Mesenteric fat pad (tissue), 1 donor: ENCODE data around the gene USF1. TPM values are rescaled to one million over a fixed set of nuclear protein-coding genes. Genes with fewer than 3 reads are reported as not detected.
"Not testable (repeated sequence)": the region's sequence is repeated elsewhere in the genome, so short reads cannot be mapped to it uniquely, and the experiment has no call there.

Experiments
- DNase-seq: peaks from one replicate; pipeline ENCODE4 v3.0.0-alpha.2; 2020; ENCODE audit warnings: low spot score
- total RNA-seq: library from RNA; stranded (reverse); fragmentation: NEBNext Ultra II Directional; extraction: Animal tissue kit (Norgen Biotek cat#: 25700); gene quantifications from one replicate; pipeline ENCODE4 v1.2.1, GENCODE V29; 2021
- donor health status: DM: yes; HTN: yes; CAD: no.

The USF1 gene
- total RNA-seq, 1 donor from 2014 or later, result 57.9 TPM

DNA sequence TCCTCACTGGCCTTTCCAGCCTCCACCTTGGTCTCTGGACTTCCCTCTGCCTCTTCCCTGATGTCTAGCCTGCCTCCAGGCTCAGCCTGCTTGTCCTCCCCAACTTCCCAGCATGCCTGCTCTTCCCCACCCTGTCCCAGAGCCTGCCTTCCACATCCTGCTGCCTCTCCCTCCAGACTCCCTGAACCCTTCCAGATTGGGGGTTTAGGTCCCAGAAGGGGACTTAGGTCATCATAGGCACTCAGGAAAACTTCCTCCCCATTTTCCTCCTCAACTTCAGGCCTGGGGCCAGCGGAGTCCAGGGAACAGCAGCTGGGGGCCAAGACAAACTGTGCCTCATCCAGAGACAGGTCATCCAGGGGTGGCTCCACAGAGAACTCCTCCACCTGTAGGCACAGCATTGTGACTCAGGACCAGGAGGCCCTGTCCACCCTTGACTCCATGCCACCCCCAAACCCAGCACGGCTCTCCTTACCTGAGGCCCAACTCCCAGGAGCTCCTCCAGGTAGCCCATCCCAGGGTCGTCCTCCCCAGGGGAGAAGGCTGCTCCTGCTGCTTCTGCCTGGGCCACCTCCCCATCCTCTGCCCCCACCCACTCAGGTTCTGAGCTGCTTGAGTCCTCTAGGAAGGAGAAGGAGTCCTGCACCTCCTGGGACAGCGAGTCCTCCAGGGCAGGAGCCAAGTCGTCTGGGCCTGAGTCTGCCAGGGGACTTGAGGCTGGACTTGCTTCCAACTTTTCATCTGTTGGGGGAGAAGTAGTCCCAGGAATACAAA lies 3.4 kb upstream of the USF1 start:
- DNase-seq, result no peak

DNA sequence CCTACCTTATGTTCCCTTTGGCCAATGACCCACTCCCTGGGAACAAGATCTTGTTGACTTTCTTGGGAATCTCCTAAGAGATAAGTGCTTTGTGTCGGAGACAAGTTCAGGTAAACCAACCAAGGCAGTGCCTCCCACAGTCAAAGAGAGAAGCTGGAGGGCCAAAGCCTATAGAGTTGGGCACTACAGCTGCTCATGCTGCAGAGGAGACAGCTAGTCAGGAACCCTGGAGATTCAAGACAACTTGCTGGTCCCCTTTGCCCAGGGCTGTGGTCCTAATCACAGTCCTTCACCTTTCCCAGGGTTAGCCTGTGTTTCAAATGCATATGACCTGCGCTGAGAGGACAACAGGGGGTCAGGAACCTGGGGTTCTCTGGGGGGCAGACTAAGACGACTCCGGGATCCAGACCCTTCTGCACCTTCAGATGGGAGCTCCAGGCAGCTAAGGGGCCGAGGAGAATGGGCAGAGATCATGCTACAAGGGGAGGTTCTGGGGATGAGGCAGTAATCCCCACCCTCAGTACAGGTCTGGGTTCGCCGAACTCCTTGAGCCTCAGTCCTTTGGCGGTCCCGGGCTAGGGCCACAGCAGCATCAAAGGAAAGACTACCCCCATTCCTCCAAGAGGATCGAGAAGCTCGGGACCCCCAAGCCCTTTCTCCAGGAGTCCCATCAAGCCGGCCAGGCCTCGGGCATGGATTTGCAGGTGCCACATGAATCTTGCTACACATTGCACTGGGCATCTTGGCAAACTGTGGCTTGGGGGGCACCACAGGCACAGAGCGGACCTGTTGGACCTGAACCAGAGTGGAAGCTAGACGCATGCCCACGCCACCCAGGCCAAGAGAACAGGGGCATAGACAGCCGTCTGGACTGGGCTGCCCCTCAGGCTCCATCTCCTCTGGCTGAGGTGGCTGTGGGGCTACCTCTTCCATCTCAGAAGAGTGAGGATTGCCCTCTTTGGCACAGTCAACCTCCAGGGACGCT lies 2.0 kb upstream of the USF1 start:
- DNase-seq, result no peak

DNA sequence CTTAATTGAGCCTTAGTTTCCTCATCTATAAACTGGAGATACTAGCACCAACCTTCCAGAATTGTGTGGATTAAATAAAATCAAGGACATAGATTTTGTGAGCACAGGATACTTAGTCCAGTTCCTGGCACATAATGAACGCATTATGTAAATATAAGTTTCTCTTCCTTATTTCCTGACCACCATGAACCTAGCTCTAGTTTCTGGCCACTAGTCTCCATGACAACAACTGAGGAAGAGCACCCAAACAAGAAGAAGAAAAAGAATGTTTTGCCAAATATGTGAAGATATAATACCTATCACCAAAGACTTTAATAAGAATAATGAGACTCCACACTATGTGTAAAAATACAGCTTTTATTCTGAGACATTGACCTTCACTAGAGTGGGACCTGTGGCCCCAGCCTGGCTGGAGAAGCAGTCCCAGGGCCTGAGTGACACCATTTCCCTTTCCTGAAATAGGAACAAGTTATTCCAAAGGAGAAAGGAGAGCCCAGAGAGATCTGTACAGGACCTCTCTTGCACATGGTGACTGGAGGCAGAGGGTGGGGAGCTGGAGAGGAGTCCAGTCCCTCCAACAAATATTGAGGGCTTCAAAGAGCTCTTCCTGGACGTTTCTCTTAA lies 940 bp upstream of the USF1 start:
- no peak for DNase-seq

DNA sequence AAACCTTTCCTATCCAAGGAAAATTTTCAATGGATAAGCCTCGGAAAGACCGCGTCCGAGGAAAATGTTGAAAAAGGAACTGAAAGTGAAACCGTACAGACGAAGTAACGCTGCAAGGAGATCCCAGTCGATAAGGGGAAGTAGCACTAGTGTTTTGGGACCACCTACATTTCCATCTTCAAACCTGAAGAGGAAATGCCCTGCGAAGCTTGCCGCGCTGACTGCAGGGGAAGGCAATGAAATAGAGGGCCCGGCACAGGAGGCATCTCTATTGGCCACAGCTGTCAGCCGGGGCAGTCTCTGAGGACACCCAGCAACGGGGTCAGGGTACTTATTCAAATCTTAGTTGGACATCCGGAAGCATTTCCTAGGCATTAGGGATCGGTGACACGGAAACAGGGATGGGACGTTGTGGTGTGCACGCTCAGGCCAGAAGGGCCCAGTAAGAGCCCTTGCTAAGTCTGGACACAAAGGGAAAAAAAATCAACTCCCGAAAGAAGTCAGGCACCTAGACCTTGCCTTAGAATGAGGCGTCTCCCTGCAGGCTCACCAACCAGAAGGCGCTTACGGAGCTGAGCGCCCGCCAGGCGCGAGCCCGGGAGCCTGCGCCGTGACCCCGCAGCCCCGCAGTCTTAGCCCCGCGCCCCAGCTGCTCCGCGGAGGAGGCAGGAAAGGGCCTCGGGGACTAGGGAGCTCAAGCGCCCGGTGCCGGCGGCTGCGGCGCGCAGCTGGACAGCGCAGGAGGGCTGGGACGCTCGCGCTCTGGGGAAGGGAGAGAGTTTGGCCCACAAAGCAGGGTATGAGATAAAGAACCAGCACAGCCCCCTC lies 655 bp downstream of the USF1 start:
- no peak for DNase-seq

DNA sequence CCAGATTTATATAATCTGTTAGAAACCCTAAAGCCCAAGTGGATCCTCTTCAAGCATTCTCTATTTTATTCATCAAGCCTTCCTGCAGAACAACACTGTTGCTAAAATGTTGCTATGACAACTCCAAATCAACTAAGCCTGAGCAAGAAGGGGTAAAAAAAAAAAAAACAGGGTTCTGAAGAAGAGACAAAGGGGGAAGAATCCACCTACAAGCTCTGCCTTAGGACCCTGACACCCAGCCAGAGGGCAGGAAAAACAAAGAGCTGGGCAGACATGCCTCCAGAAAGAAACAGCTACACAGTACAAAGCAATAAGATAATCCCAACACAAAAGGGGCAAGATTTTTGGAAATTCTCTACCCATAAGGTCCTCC lies 1.3 kb downstream of the USF1 start:
- DNase-seq, result no peak

DNA sequence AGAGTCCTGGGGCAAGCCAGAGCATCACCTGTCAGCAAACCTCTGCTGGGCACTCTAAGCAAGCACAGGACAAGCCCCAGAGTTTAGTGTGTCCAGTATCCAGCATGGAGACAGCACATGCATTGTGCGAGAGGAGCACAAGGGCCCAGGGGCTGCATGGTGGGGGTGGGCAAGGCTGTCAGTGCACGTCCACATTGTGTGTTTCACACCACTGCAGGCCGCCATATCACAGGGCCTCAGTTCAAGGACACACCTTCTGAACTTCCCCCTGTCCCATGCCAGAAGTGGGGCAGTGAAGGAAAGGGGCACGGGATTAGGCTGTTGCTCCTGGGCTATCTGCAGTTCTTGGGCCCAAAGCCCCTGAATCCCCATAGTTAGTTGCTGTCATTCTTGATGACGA lies 6.2 kb downstream of the USF1 start:
- no peak for DNase-seq

DNA sequence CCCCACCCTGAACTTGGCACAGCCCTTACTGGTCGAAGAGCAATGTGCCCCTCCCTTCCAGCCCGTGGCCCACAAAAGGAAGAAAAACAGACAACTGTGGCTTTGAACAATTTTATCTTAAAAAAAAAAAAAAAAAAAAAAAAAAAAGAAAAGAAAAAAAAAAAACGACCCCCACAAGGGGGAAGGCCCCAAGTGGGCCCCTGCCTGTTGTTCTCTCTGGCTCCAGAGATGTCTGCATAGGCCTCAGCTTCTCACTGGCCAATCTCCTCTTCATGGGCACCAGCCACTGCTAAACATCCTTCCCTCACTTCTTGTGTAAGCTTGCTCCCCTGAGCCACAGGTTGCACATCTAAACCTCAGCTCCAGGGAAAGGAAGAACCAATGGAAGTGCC lies 6.6 kb downstream of the USF1 start:
- DNase-seq, result no peak

DNA sequence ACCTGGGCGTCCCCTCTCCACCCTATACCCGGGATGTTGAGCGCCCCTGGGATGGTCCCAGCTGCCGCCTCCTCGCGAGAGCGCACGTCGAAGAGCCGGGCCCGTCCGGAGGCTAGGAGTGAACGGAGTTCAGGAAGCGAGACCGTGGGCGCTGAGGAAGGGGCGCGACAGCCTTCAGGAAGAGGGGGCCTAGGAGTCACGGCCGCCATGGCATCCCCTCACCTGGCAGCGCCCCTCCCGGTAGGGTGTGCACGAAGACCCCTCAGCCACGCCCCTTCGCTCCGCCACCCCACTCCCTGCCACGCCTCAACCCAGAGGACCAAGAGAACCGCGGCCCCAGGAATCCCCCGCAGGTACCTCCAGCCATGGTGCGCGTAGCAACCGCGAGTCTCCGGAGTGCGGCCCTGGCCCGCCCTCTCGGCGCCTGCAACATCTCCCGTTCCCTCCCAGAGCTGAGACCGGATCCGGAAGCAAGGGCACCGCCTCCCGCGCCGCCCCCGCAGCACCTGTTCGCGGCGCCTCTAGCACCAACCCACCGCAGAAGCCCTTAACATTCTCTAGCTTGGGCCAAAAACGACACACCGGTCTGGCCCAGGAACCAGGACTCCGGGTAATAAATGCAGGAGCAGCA lies 7.1 kb downstream of the USF1 start, which contains the start of gene TSTD1:
TSS of gene TSTD1 (minus strand) at position 442 of the 631 bp plus-strand sequence. CDS start at position 367, 75 bp downstream.
- no peak for DNase-seq

DNA sequence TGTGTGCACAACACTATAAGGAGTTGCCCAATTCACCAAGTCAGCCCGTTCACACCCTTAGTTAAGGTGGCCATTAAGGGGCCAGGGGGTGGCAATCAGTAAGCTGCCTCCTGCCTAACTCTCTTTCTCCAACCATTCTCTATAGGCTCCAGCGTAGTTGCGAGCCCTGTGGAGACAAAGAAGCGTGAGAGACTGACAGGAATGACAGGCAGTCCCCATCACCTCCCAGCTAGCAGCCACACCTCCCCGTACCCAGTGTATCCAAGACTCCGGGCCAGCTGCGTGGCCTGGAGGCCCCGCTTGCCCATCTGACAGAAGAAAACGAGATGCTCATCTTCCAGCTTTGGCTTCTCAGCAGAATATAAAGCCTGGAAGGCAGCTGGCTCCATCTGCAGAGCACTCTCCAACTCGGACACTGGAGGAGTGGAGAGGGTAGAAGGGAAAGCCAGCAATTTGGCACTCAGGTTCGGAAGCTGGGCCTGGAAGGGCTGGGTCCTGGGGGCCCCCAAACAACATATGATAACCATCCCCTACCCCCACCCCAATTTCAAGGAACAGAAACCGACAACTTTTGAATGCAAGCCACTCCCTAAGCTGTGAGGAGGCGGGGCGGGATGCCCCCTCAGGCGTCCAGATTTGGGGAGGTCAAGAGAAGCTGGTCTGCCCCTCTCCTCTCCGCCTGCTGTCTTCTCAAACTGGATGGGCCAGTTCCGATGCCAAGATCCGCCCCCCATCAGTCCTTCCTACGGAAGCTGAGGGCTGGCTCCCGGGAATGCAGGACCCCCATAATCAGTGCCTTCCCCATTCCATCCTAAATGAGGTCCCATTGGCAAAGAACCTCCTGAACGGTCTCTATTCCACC lies 7.9 kb downstream of the USF1 start:
- no peak for DNase-seq

DNA sequence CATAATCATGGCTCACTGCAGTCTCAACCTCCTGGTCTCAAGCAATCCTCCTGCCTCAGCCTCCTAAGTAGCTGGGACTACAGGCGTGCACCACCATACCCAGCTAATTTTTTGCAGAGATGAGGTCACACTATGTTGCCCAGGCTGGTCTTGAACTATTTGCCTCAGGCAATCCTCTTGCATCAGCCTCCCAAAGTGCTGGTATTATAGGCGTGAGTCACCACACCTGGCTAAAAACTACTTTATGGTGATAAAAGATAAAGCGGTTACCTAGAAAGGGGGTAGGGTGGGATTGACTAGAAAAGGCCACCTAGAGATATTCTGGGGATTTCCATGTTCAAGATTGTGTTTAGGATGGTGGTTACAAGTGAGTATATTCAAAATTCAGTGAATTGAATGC lies 12.0 kb downstream of the USF1 start:
- peak; percentile 11 for DNase-seq

DNA sequence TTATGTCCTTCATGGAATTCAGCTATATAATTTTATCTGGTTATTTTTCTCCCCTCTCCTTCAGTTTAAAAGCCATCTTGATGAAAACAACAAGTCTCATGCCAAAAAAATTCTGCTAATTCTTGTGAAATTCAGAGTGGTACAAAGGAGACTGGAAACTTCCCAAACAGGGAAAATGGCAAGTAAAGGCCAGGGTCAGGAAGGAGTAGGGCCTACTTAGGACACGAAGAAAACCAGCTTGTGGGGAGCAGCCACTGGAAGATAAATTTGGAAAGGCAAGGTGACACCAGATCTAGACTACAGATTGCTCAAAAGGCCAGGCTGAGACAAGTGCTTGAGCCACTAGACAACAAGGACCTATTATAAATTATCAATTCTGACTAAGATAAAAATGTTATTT lies 13.4 kb downstream of the USF1 start:
- no peak for DNase-seq

DNA sequence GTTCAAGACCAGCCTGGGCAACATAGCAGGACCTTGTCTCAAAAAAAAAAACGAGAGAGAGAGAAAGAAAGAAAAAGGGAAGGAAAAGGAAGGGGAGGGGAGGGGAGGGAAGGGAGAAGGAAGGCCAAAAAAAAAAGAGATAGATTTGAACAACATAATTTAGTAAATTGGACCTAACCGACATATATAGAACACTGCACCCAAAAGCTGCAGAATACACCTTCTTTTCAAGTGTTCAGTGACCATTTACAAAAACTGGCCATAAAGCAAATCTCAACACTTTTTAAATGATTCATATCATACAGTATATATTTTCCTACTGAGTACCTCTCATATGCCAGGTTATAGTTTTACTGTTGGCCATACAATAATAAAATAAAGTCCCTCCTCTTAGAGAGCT lies 13.9 kb downstream of the USF1 start:
- no peak for DNase-seq

DNA sequence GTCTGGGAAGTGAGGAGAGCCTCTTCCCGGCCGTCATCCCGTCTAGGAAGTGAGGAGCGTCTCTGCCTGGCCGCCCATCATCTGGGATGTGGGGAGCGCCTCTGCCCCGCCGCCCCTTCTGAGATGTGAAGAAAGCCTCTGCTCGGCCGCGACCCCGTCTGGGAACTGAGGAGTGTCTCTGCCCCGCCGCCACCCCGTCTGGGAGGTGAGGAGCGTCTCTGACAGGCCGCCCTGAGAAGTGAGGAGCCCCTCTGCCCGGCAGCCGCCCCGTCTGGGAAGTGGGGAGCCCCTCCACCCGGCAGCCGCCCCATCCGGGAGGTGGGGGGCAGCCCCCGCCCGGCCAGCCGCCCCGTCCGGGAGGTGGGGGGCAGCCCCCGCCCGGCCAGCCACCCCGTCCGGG lies 16.3 kb downstream of the USF1 start:
- not testable (repeated sequence) for DNase-seq

DNA sequence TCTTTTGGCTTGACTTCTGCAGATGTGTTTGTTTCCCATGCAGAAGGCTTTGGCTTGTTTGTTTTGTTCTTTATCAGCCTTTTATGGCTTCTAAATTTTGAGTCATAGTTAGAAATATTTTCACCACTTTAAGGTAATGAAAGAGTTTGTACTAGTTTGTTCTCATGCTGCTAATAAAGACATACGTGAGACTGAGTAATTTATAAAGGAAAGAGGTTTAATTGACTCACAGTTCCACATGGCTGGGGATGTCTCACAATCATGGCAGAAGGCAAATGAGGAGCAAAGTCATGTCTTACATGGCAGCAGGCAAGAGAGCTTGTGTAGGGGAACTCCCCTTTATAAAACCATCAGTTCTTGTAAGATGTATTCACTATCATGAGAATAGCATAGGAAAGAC lies 18.8 kb downstream of the USF1 start:
- DNase-seq, result not testable (repeated sequence)

DNA sequence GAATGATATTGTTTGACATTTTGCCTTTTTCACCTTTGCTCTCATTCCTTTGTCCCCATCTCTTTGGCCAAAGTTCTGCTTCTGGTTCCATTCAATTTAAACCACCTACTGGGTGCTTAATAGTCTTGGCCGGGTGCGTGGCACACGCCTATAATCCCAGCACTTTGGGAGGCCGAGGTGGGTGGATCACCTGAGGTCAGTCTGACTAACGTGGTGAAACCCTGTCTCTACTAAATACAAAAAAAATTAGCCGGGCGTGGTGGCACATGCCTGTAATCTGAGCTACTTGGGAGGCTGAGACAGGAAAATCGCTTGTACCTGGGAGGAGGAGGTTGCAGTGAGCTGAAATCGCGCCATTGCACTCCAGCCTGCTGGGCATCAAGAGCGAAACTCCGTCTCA lies 23.3 kb downstream of the USF1 start:
- DNase-seq, result not testable (repeated sequence)

DNA sequence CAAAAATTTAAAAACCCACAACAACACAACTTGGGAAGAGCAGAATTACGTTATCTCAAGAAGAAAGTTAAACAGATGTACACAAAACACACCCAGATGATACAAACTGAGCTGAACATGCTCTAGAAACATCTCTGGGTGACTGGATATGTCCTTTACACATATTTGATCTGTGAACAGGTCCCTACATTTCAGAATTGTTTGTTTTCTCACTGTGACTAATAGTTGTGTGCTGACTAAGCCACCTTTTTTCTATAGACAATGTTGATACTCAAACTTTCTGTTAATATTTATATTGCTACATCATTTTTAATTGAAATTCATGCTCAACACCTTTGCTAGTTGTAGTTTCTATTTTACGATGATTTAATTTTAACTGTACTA lies 23.8 kb downstream of the USF1 start:
- no peak for DNase-seq

DNA sequence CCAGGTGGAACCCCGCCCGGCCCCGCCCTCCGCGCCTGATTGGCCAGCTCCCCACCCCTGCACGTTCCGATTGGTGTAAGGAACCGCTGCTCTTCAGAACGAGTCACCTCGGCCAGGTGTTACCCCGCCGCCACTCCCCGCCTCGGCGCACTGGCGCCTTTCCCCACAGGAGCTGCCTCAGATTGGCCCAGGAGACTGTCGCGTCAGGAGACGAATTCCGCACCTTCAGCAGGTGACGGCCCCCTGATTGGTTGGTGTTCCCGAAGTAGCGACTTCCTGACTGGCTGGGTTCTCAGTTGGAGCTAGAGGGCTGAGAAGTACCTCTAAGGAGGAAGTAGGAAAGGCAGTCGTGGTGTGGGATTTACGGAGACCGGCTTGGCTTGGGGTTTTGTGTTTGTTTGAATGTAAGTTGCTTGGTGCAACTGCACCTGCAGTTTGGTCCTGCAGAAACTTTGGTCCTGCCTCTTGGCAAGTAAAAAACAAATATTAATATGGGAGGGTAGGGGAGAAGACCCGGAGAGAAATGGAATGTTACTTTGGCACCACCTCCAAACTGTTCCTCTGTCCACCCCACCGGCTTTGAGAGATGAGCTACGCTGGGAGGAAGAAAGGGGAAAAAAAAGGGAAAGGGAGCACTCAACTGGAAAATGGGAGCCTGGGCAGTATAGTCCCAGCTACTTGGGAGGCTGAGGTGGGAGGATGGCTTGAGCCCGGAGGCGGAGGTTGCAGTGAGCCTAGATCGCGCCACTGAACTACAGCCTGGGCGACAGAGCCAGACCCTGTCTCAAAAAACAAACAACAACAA lies 24.4 kb downstream of the USF1 start:
- peak; percentile 94 for DNase-seq

DNA sequence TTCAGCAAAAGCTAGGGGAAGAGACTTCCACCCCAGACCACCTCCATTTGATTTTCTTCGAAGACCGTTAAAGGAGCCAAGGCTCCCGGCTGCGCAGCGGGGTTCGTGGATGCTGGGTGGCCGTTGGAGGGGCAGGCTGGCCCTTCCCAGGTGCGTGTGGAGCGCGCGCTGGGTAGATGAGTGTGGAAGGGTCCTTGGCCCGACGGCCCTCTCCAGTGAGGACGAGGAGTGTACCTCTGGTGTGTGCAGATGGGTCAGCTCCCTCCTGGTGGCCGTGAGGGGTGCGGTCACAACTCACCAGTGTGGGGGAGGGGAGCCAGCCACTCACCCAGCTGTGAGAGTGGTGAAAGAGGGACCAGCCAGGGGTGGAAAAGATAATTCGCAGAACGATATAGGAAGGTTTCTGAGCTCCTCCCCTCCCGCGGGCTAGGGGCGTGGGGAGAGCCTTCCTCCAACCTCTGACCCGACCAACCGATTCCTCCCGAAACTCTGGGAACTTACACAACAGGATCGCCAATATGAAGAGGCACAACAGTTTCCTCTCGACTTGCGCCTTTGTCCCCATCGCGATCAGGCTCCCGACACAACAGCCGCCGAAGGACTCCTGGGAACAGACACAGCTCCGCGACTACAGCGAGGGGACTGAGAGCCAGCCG lies 25.1 kb downstream of the USF1 start, which contains the start of gene F11R:
TSS of gene F11R (minus strand) at position 644 of the 656 bp plus-strand sequence. CDS start at position 565, 79 bp downstream.
- no peak for DNase-seq
